Natural killer cell treated with Interleukin-12 subunit alpha and Interleukin-12 subunit beta and Interleukin-15 and Interleukin-18, amount 100 ng/mL, for 72 hours (primary cell): Measurements from ENCODE around the gene ALPL. TPM values are rescaled to one million over a fixed set of nuclear protein-coding genes. Genes with fewer than 3 reads are reported as not detected.

Source experiments
- ATAC-seq, 2 donors: fragments of 150-1000 bp; cut with Tn5 transposase in 1 of 2; sonication (Bioruptor Pico), chemical (Tn5 transposase) in 1 of 2; 2 replicates each; pipeline ENCODE4 v1.10.0; 2021
- DNase-seq: peaks from one replicate; pipeline ENCODE4 v3.0.0; 2022; ENCODE audit warnings: low spot score
- H3K27ac Mint-ChIP-seq, 2 donors: 1 replicate in 1 of 2; 2 replicates in 1 of 2; pipeline ENCODE4 v1.8.0; 2022; ENCODE audit warnings: mixed read lengths in 2 of 2, mild to moderate bottlenecking in 1 of 2, moderate library complexity in 1 of 2
- H3K27me3 Mint-ChIP-seq, 2 donors: 1 replicate in 1 of 2; 2 replicates in 1 of 2; pipeline ENCODE4 v1.8.0; 2022; ENCODE audit warnings: mixed read lengths in 2 of 2
- H3K36me3 Mint-ChIP-seq: one replicate; pipeline ENCODE4 v1.8.0; 2022; ENCODE audit warnings: mixed read lengths
- H3K4me1 Mint-ChIP-seq, 2 donors: 1 replicate in 1 of 2; 2 replicates in 1 of 2; pipeline ENCODE4 v1.8.0; 2022; ENCODE audit warnings: low read depth in 2 of 2, mixed read lengths in 2 of 2, mild to moderate bottlenecking in 1 of 2
- H3K4me3 Mint-ChIP-seq: one replicate; pipeline ENCODE4 v1.8.0; 2022; ENCODE audit warnings: mixed read lengths
- H3K9me3 Mint-ChIP-seq: 2 replicates; pipeline ENCODE4 v1.8.0; 2022; ENCODE audit warnings: mixed read lengths
- total RNA-seq, 2 donors: library from RNA; stranded (reverse); gene quantifications; one replicate each; pipeline ENCODE4 v1.2.3, GENCODE V29; 2022

ALPL gene
- total RNA-seq, 2 donors from 2014 or later, result not detected

DNA sequence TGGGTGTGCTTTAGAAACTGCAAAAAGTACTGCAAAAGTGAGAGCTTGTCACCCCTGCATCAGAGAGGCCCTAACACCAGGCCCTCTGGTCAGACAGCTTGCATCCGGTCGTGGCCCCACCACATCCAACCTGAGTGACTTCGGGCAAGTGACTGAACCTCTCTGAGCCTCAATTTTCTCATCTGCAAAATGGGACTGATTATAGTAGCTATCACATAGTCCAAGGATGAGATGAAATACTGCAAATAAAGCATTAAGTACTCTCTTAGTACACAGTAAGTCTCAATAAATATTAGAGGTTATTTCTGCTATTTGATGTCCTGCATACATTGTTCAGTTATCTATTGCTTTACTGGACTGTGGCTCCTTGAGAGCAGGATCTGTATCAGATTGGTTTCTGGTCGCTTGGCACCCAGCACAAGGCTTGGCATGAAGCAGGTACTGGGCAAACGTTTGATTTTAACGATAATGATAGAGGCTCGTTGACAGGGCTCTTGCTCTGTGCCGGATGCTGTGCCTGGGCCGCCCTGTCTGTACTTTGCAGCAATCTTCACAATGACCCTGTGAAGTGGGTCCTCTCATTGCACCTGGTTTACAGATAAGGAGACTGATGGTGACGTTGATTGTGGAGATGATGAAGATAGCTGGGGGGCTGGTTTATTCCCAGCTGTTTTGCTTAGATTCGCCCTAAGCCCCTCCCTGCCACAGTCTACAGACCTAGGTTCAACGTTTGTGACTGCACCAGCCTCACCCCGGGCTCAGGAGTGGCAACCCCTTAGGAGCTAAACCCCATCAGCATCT lies 116.4 kb downstream of the ALPL start:
- ATAC-seq (no peak), DNase-seq (no peak)
- no peak overlapping the region for H3K27ac Mint-ChIP-seq
- H3K4me3 Mint-ChIP-seq, result no peak overlapping the region
- peaks cover 0 to 7% of the 10 kb centered on the region in 2 donors for H3K4me1 Mint-ChIP-seq
- no peaks in the 10 kb centered on the region for H3K36me3 Mint-ChIP-seq
- peaks cover 14 to 20% of the 10 kb centered on the region in 2 donors for H3K27me3 Mint-ChIP-seq
- H3K9me3 Mint-ChIP-seq, result no peaks in the 10 kb centered on the region

DNA sequence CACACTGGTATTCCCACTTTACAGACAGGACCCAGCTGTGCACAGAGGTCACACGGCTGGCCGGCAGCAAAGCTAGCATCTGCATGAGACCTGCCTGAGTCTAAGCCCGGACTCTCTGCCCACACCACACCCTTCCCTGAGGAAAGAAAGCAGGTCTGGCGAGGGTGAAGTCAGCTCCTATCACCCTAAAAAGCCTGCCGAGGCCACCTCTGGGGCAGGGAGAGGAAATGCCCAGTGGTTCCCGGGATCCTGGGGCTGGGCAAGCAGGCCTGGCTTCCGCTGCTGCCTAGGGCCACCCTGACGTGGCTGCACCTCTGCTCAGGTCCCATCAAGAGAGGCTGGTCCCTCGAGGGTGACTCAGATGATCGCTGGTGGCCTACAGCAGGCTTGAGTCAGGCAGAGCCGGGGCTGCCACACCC lies 117.7 kb downstream of the ALPL start:
- no peak for ATAC-seq
- Mint-ChIP-seq H3K9me3 (no peaks in the 10 kb centered on the region), H3K27me3 (peaks cover 7 to 14% of the 10 kb centered on the region in 2 donors), H3K36me3 (no peaks in the 10 kb centered on the region), H3K4me1 (peaks cover 0 to 2% of the 10 kb centered on the region in 2 donors), H3K27ac (no peak overlapping the region), H3K4me3 (no peak overlapping the region)
- DNase-seq, result no peak

Other genes starting within 250 kb of the ALPL start
- 10 to 100 TPM; 33.7 to 53.9 TPM for gene ECE1, start 219.0 kb upstream of the ALPL start, total RNA-seq
- 10 to 100 TPM in 1 of 2 donors, 1 to 10 TPM in 1; 6.6 to 16.5 TPM for gene NBPF3, start 69.3 kb upstream of the ALPL start, total RNA-seq
- gene RAP1GAP, start 159.9 kb downstream of the ALPL start, total RNA-seq, result under 1 TPM in 1 of 2 donors, not detected in 1; 0.19 TPM